ENCODE data around the gene ARSB. TPM values are rescaled to one million over a fixed set of nuclear protein-coding genes. Genes with fewer than 3 reads are reported as not detected.

ARSB gene
- total RNA-seq, 2 experiments from 2014 or later, result 4.4 to 5.2 TPM

GRCh38 chr5:78887384-78888118 is 97.6 kb downstream of the ARSB start:
- peaks cover 5% of the 10 kb centered on the region for H3K36me3 Mint-ChIP-seq (ENCODE audit: low read depth)
- Histone ChIP-seq H3K4me3 (ENCODE audit: low read length) (no peak overlapping the region), H3K36me3 (ENCODE audit: insufficient read depth, low read length) (no peaks in the 10 kb centered on the region), H3K27ac (ENCODE audit: low read depth in 1 of 2, low read length in 2 of 2) (no peak overlapping the region), H3K9me3 (ENCODE audit: control insufficient read depth in 1 of 2, insufficient read depth in 1 of 2, low read length in 2 of 2) (no peaks in the 10 kb centered on the region), H3K4me1 (ENCODE audit: insufficient read depth, low read length) (peaks cover 4% of the 10 kb centered on the region), H3K27me3 (ENCODE audit: control insufficient read depth in 1 of 2, insufficient read depth in 2 of 2, low read length in 2 of 2) (no peaks in the 10 kb centered on the region)
- CTCF ChIA-PET, result no interaction called here
- H3K27me3 Mint-ChIP-seq, result no peaks in the 10 kb centered on the region
- H3K4me3 Mint-ChIP-seq, result no peak overlapping the region
- ATAC-seq (ENCODE audit: poor library complexity) (no peak), DNase-seq (peak in 2 of 14 experiments; percentile 10 to 13)
- no peaks in the 10 kb centered on the region for H3K9me3 Mint-ChIP-seq
- intact Hi-C loops (cut with DNase I, micrococcal nuclease), result loop anchor here in 1 of 2 experiments (10.0 kb wide), 1 partner anchor 247 kb away; no protein-coding TSS in a partner anchor
- POLR2A ChIA-PET, result no interaction called here
- no peak for TF ChIP-seq CTCF (IDR thresholded peaks at IDR 0.05)
- peaks cover 14% of the 10 kb centered on the region for H3K4me1 Mint-ChIP-seq (ENCODE audit: low read depth)
- H3K27ac Mint-ChIP-seq, result no peak overlapping the region

GRCh38 chr5:78886341-78887230 is 98.5 kb downstream of the ARSB start:
- Histone ChIP-seq H3K27ac (ENCODE audit: low read depth in 1 of 2, low read length in 2 of 2) (no peak overlapping the region), H3K27me3 (ENCODE audit: control insufficient read depth in 1 of 2, insufficient read depth in 2 of 2, low read length in 2 of 2) (no peaks in the 10 kb centered on the region), H3K4me3 (ENCODE audit: low read length) (no peak overlapping the region), H3K4me1 (ENCODE audit: insufficient read depth, low read length) (peaks cover 4% of the 10 kb centered on the region), H3K9me3 (ENCODE audit: control insufficient read depth in 1 of 2, insufficient read depth in 1 of 2, low read length in 2 of 2) (no peaks in the 10 kb centered on the region), H3K36me3 (ENCODE audit: insufficient read depth, low read length) (no peaks in the 10 kb centered on the region)
- Mint-ChIP-seq H3K9me3 (no peaks in the 10 kb centered on the region), H3K36me3 (ENCODE audit: low read depth) (peaks cover 5% of the 10 kb centered on the region), H3K4me1 (ENCODE audit: low read depth) (peaks cover 14% of the 10 kb centered on the region), H3K4me3 (no peak overlapping the region), H3K27ac (no peak overlapping the region), H3K27me3 (no peaks in the 10 kb centered on the region)
- intact Hi-C loops (cut with DNase I, micrococcal nuclease), result loop anchor here in 1 of 2 experiments (10.0 kb wide), 1 partner anchor 248 kb away; no protein-coding TSS in a partner anchor
- ChIA-PET POLR2A (no interaction called here), CTCF (no interaction called here)
- peak in 1 of 14 experiments; percentile 17 for DNase-seq
- TF ChIP-seq CTCF (IDR thresholded peaks at IDR 0.05), result peak; percentile 59
- no peak for ATAC-seq (ENCODE audit: poor library complexity)

- Histone ChIP-seq H3K4me3 (ENCODE audit: low read length) (no peak overlapping the region), H3K27me3 (ENCODE audit: control insufficient read depth in 1 of 2, insufficient read depth in 2 of 2, low read length in 2 of 2) (no peaks in the 10 kb centered on the region), H3K9me3 (ENCODE audit: control insufficient read depth in 1 of 2, insufficient read depth in 1 of 2, low read length in 2 of 2) (no peaks in the 10 kb centered on the region), H3K4me1 (ENCODE audit: insufficient read depth, low read length) (no peaks in the 10 kb centered on the region), H3K36me3 (ENCODE audit: insufficient read depth, low read length) (no peaks in the 10 kb centered on the region), H3K27ac (ENCODE audit: low read depth in 1 of 2, low read length in 2 of 2) (no peak overlapping the region)
- no peak for TF ChIP-seq CTCF (IDR thresholded peaks at IDR 0.05)
- ATAC-seq (ENCODE audit: poor library complexity), result no peak
- no peaks in the 10 kb centered on the region for H3K9me3 Mint-ChIP-seq
- CTCF ChIA-PET, result no interaction called here
- no peaks in the 10 kb centered on the region for H3K4me1 Mint-ChIP-seq (ENCODE audit: low read depth)
- no peaks in the 10 kb centered on the region for H3K27me3 Mint-ChIP-seq
- no peak overlapping the region for H3K27ac Mint-ChIP-seq
- no peak for DNase-seq
- peaks cover 9% of the 10 kb centered on the region for H3K36me3 Mint-ChIP-seq (ENCODE audit: low read depth)
- POLR2A ChIA-PET, result no interaction called here
- H3K4me3 Mint-ChIP-seq, result no peak overlapping the region
- intact Hi-C loops (cut with DNase I, micrococcal nuclease), result loop anchor here in 1 of 2 experiments (10.0 kb wide), 1 partner anchor 253 kb away; no protein-coding TSS in a partner anchor
Observed at GRCh38 chr5:78881884-78882283, 103.2 kb downstream of the ARSB start.

Measured in CD4-positive, alpha-beta T cell (primary cell).